H1 (cell line): ENCODE results near the gene DLEC1. TPM values are rescaled to one million over a fixed set of nuclear protein-coding genes. Genes with fewer than 3 reads are reported as not detected.

Source experiments
- CBX8 ChIP-seq: fragments of 300-800, 300-1000 bp; sonication (generic); IDR thresholded peaks from 2 replicates; pipeline ENCODE4 v1.7.1; 2016; ENCODE audit warnings: low read depth, low read length, borderline replicate concordance
- CHD1 ChIP-seq: IDR thresholded peaks from 2 replicates; pipeline ENCODE4 v1.6.1; 2012; ENCODE audit warnings: low read depth, low read length, improper control_type of control experiment
- polyA plus RNA-seq, 7 experiments: library from polyadenylated mRNA; depleted of rRNA in 3 of 7; stranded (reverse) in 5 of 7; unstranded in 2 of 7; fragments of >200 nt in 5 of 7; fragments of 200-250 nt in 2 of 7; gene quantifications; 1 replicate in 5 of 7; 2 replicates in 1 of 7; 4 replicates in 1 of 7; pipeline versions ENCODE4 v1.2.1 to v1.2.3, GENCODE V29; 2011 to 2013; ENCODE audit warnings: missing spikeins in 2 of 7, mixed read lengths in 2 of 7
- total RNA-seq: library from RNA; stranded (reverse); fragmentation: NEBNext Ultra II Directional; extraction: Animal tissue kit (Norgen Biotek cat#: 25700); gene quantifications from 2 replicates; pipeline ENCODE4 v1.2.1, GENCODE V29; 2021
- TF ChIP-seq, protein P1 (sequence below): IDR thresholded peaks from 2 replicates; pipeline ENCODE4 v1.6.1; 2011; ENCODE audit warnings: low read length, improper control_type of control experiment

Gene DLEC1
- total and polyA plus RNA-seq, 2 of the 8 experiments (the other 6 are each of a cell fraction or from before 2014, with no cell fraction given) = 0.26 to 0.76 TPM

DNA sequence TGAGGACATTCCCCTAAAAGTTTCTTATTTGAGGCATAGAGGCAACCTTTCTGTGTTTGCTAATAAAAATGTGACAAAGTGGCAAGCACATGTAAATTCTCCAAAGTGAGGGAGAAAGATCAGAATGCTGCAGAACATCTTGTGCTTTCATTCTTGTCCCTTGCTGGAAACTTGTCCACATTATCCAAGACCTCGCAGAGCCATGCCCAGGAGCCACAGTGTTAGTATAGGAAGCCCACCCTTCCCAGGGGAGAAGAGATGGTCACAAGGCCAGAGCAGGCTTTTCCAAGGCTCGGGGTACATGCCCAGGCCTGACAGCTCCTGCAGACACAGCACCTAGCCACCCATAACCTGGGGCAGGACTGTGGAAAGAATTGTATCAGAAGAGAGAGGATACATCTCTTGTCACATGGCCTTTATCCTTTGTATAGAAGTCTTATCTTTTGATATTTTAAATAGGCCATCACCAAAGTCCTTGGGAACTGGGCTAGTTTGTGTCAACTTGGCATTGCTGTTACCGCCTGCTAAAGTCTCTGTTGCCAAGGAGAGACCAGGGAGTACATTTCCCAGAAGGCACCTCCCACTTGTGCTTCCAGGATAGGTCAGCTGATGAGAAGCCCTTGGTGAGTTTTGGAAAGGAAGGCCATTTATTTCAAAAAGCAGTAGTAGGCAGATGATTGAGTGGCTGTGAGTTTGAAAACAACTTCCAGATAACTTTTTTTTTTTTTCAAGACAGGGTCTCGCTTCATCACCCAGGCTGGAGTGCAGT lies 10.5 kb downstream of the DLEC1 start (continued):
- no peak for TF ChIP-seq CHD1
- TF ChIP-seq CBX8 = no peak
- TF ChIP-seq, protein P1, sequence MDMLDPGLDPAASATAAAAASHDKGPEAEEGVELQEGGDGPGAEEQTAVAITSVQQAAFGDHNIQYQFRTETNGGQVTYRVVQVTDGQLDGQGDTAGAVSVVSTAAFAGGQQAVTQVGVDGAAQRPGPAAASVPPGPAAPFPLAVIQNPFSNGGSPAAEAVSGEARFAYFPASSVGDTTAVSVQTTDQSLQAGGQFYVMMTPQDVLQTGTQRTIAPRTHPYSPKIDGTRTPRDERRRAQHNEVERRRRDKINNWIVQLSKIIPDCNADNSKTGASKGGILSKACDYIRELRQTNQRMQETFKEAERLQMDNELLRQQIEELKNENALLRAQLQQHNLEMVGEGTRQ = no peak
